GM23248 (cell line): ENCODE results near the gene CALN1.

Experiments used
- EZH2 ChIP-seq: fragments of 200-600 bp; sonication (generic); IDR thresholded peaks from 2 replicates; pipeline ENCODE4 v1.6.1; 2018; ENCODE audit warnings: antibody characterized with exemption, mild to moderate bottlenecking; ENCODE audit not compliant: insufficient read depth, poor library complexity, severe bottlenecking
- EZH2phosphoT487 ChIP-seq: fragments of 200-600 bp; sonication (generic); IDR thresholded peaks from 2 replicates; pipeline ENCODE4 v1.6.1; 2018; ENCODE audit warnings: antibody characterized with exemption, moderate library complexity, mild to moderate bottlenecking, low read depth; ENCODE audit not compliant: insufficient read depth

- TF ChIP-seq EZH2phosphoT487 (no peak), EZH2 (no peak)
Measured at GRCh38 chr7:72453471-72453870, 41.3 kb upstream of the CALN1 start.
